Measurements from ENCODE around the gene GPD2. TPM values are rescaled to one million over a fixed set of nuclear protein-coding genes. Genes with fewer than 3 reads are reported as not detected.

GPD2 gene
- total and polyA plus RNA-seq, 2 experiments from 2014 or later, result 11.3 to 27.4 TPM

DNA sequence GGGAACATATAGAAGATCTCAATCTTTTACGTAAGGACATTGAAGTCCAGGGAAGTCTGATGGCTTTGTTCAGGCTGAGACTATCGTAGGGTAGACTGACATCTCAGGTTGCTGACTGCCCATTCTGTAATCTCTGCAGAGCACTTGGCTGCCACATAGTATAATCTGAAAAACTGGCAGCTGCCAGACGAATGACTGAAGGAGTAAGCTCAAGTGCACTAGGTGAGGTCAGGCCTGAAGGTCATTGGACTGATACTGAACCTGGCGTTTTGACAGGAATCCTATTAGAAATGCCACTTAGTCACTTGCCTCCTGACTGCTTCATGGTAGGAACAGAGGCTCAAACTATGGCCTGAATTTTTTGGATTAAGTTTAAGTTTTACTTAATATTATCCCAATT, 23.5 kb downstream of the GPD2 start:
- H3K27me3 ChIP-seq, result no peaks in the 10 kb centered on the region
- H3K27ac ChIP-seq, result peak overlapping the region; percentile 71
- H3K4me3 ChIP-seq, result no peak overlapping the region
- peak in 1 of 2 donors; percentile 57 for DNase-seq (ENCODE audit: low read depth in 1 of 2, low spot score in 1 of 2)
- TF ChIP-seq CTCF (IDR thresholded peaks at IDR 0.05; ENCODE audit: low read depth, low read length), result no peak
- H3K4me1 ChIP-seq (ENCODE audit: low read depth), result peaks cover 10% of the 10 kb centered on the region
- H3K9me3 ChIP-seq (ENCODE audit: low read depth), result no peaks in the 10 kb centered on the region
- H3K36me3 ChIP-seq, result no peaks in the 10 kb centered on the region

DNA sequence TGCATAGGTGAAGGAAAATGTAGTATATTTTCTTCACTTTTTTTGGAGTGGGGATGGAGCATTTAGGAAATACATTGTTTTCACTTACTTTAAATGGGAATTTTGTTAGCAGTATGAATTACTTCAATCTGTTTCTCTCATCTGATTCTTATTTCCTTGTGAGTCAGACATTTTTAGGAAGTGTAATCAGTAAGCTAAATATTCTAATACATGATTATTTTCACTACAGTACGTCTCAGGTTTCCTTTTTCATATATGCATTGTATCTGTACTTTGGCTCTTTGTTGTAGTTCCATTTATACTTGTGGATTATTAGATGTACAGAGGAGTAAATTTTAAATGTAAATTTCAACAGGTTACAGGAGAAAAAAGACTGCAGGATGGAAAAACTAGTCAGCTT, 27.9 kb downstream of the GPD2 start:
- Histone ChIP-seq H3K4me1 (ENCODE audit: low read depth) (peaks cover 13% of the 10 kb centered on the region), H3K27ac (no peak overlapping the region), H3K36me3 (no peaks in the 10 kb centered on the region), H3K4me3 (no peak overlapping the region), H3K27me3 (no peaks in the 10 kb centered on the region), H3K9me3 (ENCODE audit: low read depth) (no peaks in the 10 kb centered on the region)
- no peak for TF ChIP-seq CTCF (IDR thresholded peaks at IDR 0.05; ENCODE audit: low read depth, low read length)
- no peak for DNase-seq (ENCODE audit: low read depth in 1 of 2, low spot score in 1 of 2)

GRCh38 chr2:156465573-156465972, 29.4 kb downstream of the GPD2 start:
- Histone ChIP-seq H3K27ac (no peak overlapping the region), H3K36me3 (no peaks in the 10 kb centered on the region), H3K4me1 (ENCODE audit: low read depth) (peaks cover 5% of the 10 kb centered on the region), H3K27me3 (no peaks in the 10 kb centered on the region), H3K4me3 (no peak overlapping the region), H3K9me3 (ENCODE audit: low read depth) (no peaks in the 10 kb centered on the region)
- TF ChIP-seq CTCF (IDR thresholded peaks at IDR 0.05; ENCODE audit: low read depth, low read length), result no peak
- DNase-seq (ENCODE audit: low read depth in 1 of 2, low spot score in 1 of 2), result peak in 1 of 2 donors; percentile 16

DNA sequence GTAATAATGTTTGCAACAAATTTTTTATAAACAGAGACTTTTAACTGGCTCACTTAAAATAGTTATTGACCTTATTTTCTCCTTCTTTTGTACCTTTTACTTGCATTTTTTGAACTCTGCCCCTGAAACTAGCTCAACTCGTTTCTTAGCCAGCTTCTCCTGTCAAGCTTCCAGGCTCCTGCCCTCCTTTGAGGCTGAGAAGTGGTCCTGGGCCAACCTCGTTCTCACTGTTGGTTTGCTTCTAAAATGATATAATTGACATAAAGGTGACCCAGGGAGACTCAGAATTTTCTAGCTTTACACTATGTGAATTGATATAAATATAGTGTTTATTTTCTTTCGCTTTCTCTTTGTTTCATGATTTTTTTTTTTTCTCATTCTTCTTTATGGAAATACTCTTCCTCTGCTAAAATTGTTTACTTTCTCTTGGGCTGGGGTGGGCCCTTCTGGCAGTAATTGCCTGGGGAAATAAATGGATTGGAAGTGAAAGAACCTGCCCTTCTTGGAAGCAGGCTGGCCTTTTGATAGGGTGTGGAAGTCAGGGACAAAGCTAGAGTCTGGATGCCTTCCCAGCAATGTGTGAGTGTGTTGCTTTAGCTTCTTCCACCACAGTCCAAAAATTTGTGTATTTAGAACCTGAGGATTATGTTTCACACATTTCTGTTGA, 30.7 kb downstream of the GPD2 start:
- H3K36me3 ChIP-seq, result no peaks in the 10 kb centered on the region
- no peaks in the 10 kb centered on the region for H3K27me3 ChIP-seq
- H3K9me3 ChIP-seq (ENCODE audit: low read depth), result no peaks in the 10 kb centered on the region
- peaks cover 5% of the 10 kb centered on the region for H3K4me1 ChIP-seq (ENCODE audit: low read depth)
- DNase-seq (ENCODE audit: low read depth in 1 of 2, low spot score in 1 of 2), result peak in 1 of 2 donors; percentile 66
- no peak overlapping the region for H3K27ac ChIP-seq
- no peak for TF ChIP-seq CTCF (IDR thresholded peaks at IDR 0.05; ENCODE audit: low read depth, low read length)
- H3K4me3 ChIP-seq, result no peak overlapping the region

DNA sequence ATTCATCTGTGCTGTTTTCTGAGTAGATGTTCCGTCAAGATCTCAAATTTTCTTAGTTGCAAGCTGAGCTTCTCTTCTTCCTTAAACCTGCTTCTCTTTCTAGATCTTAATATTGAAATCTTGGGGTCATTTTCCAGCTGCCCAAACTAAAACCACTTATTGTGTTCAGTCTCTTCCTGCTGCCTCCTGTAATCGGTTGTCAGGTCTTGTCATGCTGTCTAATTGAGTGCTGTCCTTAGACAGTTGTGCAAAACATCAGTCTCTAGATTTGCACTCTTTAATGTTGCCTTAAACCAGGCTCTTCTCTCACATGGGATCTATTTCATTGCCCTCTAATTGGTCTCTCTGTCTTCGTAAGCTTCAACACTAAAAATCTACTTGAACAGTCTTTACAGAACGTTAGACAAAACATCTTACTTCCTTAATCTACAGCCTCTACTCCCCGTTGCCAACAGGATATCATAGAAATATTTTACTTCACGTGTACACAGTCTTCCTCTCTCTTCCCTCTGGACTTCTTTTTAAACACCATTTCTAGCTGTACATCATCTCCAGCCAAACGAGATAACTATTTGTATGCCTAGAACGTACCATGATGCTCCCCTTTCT, 34.9 kb downstream of the GPD2 start:
- no peak overlapping the region for H3K4me3 ChIP-seq
- no peak for DNase-seq (ENCODE audit: low read depth in 1 of 2, low spot score in 1 of 2)
- peaks cover 5% of the 10 kb centered on the region for H3K4me1 ChIP-seq (ENCODE audit: low read depth)
- H3K36me3 ChIP-seq, result no peaks in the 10 kb centered on the region
- H3K27ac ChIP-seq, result no peak overlapping the region
- TF ChIP-seq CTCF (IDR thresholded peaks at IDR 0.05; ENCODE audit: low read depth, low read length), result no peak
- no peaks in the 10 kb centered on the region for H3K9me3 ChIP-seq (ENCODE audit: low read depth)
- H3K27me3 ChIP-seq, result no peaks in the 10 kb centered on the region
